Retinal pigment epithelial cell (primary cell): Measurements from ENCODE around the gene ITGB5.

Source experiments
- DNase-seq: peaks from one replicate; pipeline ENCODE4 v3.0.0-alpha.2; 2010; ENCODE audit warnings: low read depth
- H3K4me3 ChIP-seq: 2 replicates; pipeline ENCODE4 v1.5.1; 2011; ENCODE audit warnings: mild to moderate bottlenecking, low read length, control low read depth, moderate library complexity
- CTCF ChIP-seq: conservative IDR thresholded peaks from 2 replicates; pipeline ENCODE4 v1.5.1; 2011; ENCODE audit warnings: low read depth, low read length, control low read depth, inconsistent platforms

ITGB5 gene

DNA sequence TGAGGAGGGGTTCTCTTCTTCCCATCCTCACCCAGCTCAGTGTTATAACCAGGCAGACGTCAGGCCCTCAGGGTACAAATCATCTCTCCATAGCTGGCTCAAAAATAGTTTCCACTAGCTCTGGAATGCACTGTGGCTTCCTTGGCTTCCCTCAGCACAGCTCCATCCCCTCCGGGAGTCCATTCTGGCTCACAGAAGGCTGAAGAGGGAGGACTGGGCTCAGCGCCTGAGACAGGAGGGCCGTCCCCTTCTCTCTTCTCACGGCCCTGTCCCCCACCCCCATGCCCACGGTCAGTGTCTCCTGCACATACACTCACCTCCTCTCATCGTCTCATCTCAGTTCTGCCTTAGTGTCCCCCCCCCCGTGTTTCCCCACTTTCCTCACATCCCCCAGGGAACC lies 106.8 kb downstream of the ITGB5 start:
- DNase-seq, result no peak
- no peak overlapping the region for H3K4me3 ChIP-seq

DNA sequence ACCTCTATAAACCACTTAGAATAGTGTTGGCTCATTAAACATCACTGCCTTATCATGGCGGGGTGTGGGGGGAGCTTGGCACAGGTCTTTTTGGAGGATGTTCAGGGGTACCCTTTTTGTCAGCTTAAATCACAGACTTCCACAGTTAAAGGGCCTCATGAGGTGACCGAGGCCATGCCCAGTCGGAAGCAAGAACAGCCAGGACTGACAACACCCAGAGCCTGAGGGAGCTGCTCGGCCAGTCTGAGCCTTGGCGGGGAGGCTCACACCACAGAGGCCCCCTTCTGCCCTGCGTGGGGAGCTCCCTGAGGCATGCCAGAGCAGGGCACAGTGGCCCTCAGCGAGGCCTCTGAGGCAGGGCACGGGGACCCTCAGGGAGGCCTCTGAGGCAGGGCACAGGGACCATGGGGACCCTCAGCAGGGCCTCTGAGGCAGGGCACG lies 107.4 kb downstream of the ITGB5 start:
- DNase-seq, result no peak
- H3K4me3 ChIP-seq, result no peak overlapping the region

More for the DNA sequence above, 106.8 kb downstream of the ITGB5 start:
- TF ChIP-seq CTCF, result no peak

DNA sequence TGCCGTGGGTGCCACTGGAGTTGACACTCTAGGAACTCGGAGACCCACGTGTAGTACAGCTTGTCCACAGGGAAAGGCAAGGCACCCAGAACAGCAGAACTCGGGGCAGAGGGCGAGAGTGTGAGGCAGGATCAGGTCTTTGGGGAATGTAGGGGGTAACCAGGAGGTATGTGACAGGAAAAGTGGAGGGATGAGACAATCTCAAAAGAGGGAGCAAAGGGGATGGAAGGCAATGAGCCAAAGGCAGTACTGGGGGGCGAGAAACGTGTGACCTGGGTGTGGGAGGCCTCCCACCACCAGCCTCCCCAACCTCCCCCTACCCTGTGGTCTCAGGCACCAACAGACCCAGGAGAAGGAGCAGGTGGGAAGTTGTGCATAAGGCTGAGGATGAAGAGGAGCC lies 108.0 kb downstream of the ITGB5 start:
- no peak for DNase-seq
- TF ChIP-seq CTCF, result no peak
- H3K4me3 ChIP-seq, result no peak overlapping the region

More for the DNA sequence above, 107.4 kb downstream of the ITGB5 start:
- no peak for TF ChIP-seq CTCF

DNA sequence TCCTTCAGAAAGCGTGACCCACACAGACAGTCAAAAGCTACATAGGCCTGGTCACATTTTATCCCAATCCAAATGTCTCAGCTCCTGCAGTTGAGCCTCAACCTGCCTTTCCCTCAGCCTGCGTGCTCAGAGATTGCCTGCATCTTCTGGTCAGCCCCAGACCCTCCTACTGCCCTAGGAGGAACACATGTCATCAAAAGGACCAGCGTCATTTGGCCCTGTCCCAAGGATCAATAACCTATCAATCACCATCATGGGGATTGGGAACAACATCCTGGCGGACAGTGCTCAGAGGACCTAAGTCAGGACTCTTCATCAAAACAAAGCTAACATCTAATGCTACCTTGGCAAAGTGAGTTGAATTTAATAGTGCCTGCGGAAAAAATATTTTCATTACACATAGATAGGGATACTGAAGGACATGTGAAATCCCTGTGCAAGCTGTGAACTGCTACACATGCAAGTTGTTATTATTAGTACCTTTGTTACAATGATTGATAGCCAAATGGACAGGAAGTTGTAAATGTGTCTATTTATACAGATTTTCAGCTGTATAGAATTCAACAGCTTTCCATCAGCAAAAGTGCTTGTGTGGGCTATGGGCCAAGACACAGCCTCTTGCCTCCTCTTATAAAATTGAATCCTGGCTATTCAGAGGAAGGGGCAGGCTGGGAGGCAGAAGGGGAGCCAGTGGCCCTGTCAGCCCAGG lies 109.2 kb downstream of the ITGB5 start:
- no peak overlapping the region for H3K4me3 ChIP-seq
- no peak for DNase-seq
- TF ChIP-seq CTCF, result no peak

- no peak overlapping the region for H3K4me3 ChIP-seq
- no peak for DNase-seq
- no peak for TF ChIP-seq CTCF
These were observed 110.3 kb downstream of the ITGB5 start for GRCh38 chr3:124776856-124777255.

DNA sequence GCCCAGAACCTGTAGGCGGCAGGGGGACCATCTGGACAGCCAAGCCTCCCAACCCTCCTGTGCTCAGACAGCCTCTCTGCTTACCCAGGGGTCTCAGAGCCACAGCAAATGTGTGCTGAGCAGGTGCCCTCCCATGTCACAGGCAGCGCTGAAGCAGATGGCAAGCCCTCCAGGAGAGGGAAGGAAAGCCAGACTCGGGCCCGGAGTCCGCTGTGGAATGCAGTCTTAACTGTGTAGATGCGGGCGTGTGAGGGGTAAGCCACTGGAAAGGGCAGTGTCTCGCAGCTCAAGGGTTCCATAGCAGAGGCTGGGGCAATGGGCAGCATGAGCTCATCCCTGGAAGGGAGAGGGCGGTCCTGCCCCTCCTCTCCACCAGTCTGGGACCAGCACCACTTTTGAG lies 111.3 kb downstream of the ITGB5 start:
- H3K4me3 ChIP-seq, result no peak overlapping the region
- no peak for DNase-seq
- no peak for TF ChIP-seq CTCF

DNA sequence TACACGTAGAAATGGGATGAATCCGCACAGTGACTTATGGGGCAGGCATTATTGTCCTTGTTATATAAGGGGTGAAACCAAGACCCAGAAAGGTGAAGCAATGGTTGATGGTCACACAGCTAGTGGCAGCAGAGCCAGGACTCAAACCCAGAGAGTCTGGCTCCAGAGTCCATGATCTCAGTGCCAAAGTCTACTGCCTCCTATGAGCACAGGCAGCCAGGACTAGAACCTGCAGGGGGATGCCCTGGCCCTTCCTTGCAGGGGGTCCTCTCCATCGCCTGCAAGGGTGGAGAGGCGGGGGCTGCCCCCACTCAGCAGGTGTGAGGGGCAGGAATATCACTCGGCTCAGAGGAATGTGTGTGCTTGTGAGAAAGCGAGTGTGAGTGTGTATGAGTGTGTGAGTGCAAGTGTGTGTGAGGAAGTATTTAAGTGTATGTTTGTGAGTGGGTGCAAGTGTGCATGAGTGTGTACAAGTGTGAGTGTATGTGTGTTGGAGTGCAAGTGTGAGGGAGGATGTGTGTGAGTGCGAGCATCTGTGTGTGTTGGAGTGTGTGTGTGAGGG lies 112.2 kb downstream of the ITGB5 start:
- DNase-seq, result no peak
- no peak overlapping the region for H3K4me3 ChIP-seq
- no peak for TF ChIP-seq CTCF
